Neuronal stem cell (in vitro differentiated cells): ENCODE measurements around the gene SMC5. TPM values are rescaled to one million over a fixed set of nuclear protein-coding genes. Genes with fewer than 3 reads are reported as not detected.

Source experiments
- DNase-seq: peaks from one replicate; pipeline ENCODE4 v3.0.0-alpha.2; 2013; ENCODE audit warnings: low spot score
- H2AFZ ChIP-seq: one replicate; pipeline ENCODE4 v1.6.1; 2013; ENCODE audit warnings: mild to moderate bottlenecking, low read length, inconsistent platforms
- H2AK5ac ChIP-seq: 2 replicates; pipeline ENCODE4 v1.6.1; 2013; ENCODE audit warnings: low read depth, mild to moderate bottlenecking, inconsistent platforms, low read length, moderate library complexity, mixed read lengths
- H2BK120ac ChIP-seq: 2 replicates; pipeline ENCODE4 v1.6.1; 2013; ENCODE audit warnings: low read depth, mild to moderate bottlenecking, inconsistent platforms, low read length, moderate library complexity, mixed read lengths
- H2BK12ac ChIP-seq: one replicate; pipeline ENCODE4 v1.6.1; 2013; ENCODE audit warnings: low read length, inconsistent platforms
- H2BK15ac ChIP-seq: 2 replicates; pipeline ENCODE4 v1.6.1; 2013; ENCODE audit warnings: mild to moderate bottlenecking, low read length, inconsistent platforms, mixed read lengths
- H2BK5ac ChIP-seq: one replicate; pipeline ENCODE4 v1.6.1; 2013; ENCODE audit warnings: inconsistent platforms, mild to moderate bottlenecking, low read length, moderate library complexity
- H3K14ac ChIP-seq: one replicate; pipeline ENCODE4 v1.6.1; 2013; ENCODE audit warnings: low read length, inconsistent platforms
- H3K18ac ChIP-seq: 2 replicates; pipeline ENCODE4 v1.6.1; 2013; ENCODE audit warnings: low read length, inconsistent platforms
- H3K23ac ChIP-seq: 2 replicates; pipeline ENCODE4 v1.6.1; 2013; ENCODE audit warnings: low read depth, mild to moderate bottlenecking, mixed read lengths, low read length, inconsistent platforms; ENCODE audit not compliant: poor library complexity
- H3K27ac ChIP-seq: replicated peaks from 3 replicates; pipeline ENCODE4 v1.5.1; 2013; ENCODE audit warnings: low read length, inconsistent platforms
- H3K27me3 ChIP-seq, 3 experiments: 2 replicates each; pipeline ENCODE4 v1.6.1; 2013; ENCODE audit warnings: low read length in 3 of 3, mild to moderate bottlenecking in 2 of 3, inconsistent platforms in 1 of 3, low read depth in 1 of 3, mixed read lengths in 1 of 3, moderate library complexity in 1 of 3; ENCODE audit not compliant: control insufficient read depth in 3 of 3, insufficient read depth in 3 of 3
- H3K36me3 ChIP-seq, 2 donors: replicated peaks in 1 of 2; 2 replicates each; pipeline ENCODE4 v1.6.1; 2013; ENCODE audit warnings: low read length in 2 of 2; ENCODE audit not compliant: control insufficient read depth in 2 of 2, insufficient read depth in 2 of 2
- H3K4ac ChIP-seq: 2 replicates; pipeline ENCODE4 v1.6.1; 2013; ENCODE audit warnings: inconsistent platforms, mild to moderate bottlenecking, low read length, moderate library complexity
- H3K4me1 ChIP-seq, 2 donors: 1 replicate in 1 of 2; 2 replicates in 1 of 2; pipeline ENCODE4 v1.6.1; 2013; ENCODE audit warnings: low read length in 2 of 2, low read depth in 1 of 2; ENCODE audit not compliant: control insufficient read depth in 2 of 2, insufficient read depth in 1 of 2
- H3K4me2 ChIP-seq: one replicate; pipeline ENCODE4 v1.6.1; 2013; ENCODE audit warnings: mild to moderate bottlenecking, low read length, inconsistent platforms; ENCODE audit not compliant: insufficient read depth, poor library complexity, severe bottlenecking
- H3K4me3 ChIP-seq, 2 donors: 2 replicates each; pipeline ENCODE4 v1.5.1; 2013; ENCODE audit warnings: low read length in 2 of 2, mild to moderate bottlenecking in 2 of 2, inconsistent platforms in 1 of 2, moderate library complexity in 1 of 2
- H3K79me1 ChIP-seq: one replicate; pipeline ENCODE4 v1.6.1; 2013; ENCODE audit warnings: low read depth, mild to moderate bottlenecking, inconsistent platforms, low read length, moderate library complexity
- H3K9ac ChIP-seq: one replicate; pipeline ENCODE4 v1.6.1; 2013; ENCODE audit warnings: mild to moderate bottlenecking, low read depth, low read length, inconsistent platforms; ENCODE audit not compliant: poor library complexity
- H3K9me3 ChIP-seq, 2 donors: replicated peaks in 1 of 2; 2 replicates each; pipeline versions ENCODE3 to v1.6.1; 2013; ENCODE audit warnings: low read length in 2 of 2, mild to moderate bottlenecking in 2 of 2, inconsistent platforms in 1 of 2, low read depth in 1 of 2, mixed read lengths in 1 of 2, moderate library complexity in 1 of 2; ENCODE audit not compliant: control insufficient read depth in 2 of 2, insufficient read depth in 1 of 2
- H4K8ac ChIP-seq: one replicate; pipeline ENCODE4 v1.6.1; 2013; ENCODE audit warnings: low read depth, mild to moderate bottlenecking, inconsistent platforms, low read length, moderate library complexity
- H4K91ac ChIP-seq: one replicate; pipeline ENCODE4 v1.6.1; 2013; ENCODE audit warnings: low read length, low read depth, mild to moderate bottlenecking, inconsistent platforms; ENCODE audit not compliant: poor library complexity
- WGBS, 2 donors: extraction: QIAGEN DNeasy Blood & Tissue Kit; methylation state at CpG; one replicate each; pipeline ENCODE4 v1.1.7; 2013; ENCODE audit warnings: missing lambda C conversion rate in 2 of 2, mixed read lengths in 1 of 2; ENCODE audit not compliant: insufficient read length in 2 of 2, insufficient replicate concordance in 1 of 2; ENCODE audit errors: extremely low coverage in 2 of 2; 5-methylcytosine and 5-hydroxymethylcytosine counted together
- small RNA-seq: library from polyadenylated mRNA; stranded (forward); fragments of <200 nt; extraction: miRNeasy Mini kit (QIAGEN cat#:217004); gene quantifications from one replicate; pipeline ENCODE3, GENCODE V24; 2013; ENCODE audit not compliant: insufficient read depth

Gene SMC5

DNA sequence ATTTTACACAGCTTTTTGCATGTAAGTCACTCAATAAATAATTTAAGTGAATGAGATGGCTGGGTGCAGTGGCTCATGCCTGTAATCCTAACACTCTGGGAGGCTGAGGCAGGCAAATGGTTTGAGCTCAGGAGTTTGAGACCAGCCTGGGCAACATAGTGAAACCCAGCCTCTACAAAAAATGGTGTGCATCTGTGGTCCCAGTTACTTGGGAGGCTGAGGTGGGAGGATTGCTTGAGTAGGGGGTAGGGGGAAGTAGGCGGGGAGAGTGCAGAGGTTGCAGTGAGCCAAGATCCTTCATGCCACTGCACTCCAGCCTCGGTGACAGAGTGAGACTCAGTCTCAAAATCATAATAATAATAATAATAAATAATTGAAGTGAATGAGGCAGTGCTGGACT, 145.5 kb downstream of the SMC5 start:
- no peak overlapping the region for H3K4me2 ChIP-seq
- no peak for DNase-seq
- no peak overlapping the region for H3K4me3 ChIP-seq
- H3K27ac ChIP-seq, result no peak overlapping the region
- no peak overlapping the region for H4K91ac ChIP-seq
- H3K4ac ChIP-seq, result no peak overlapping the region
- no peaks in the 10 kb centered on the region for H3K79me1 ChIP-seq
- H3K18ac ChIP-seq, result peak overlapping the region; percentile 28
- no peak overlapping the region for H2AK5ac ChIP-seq
- no peaks in the 10 kb centered on the region for H3K36me3 ChIP-seq
- H2BK5ac ChIP-seq, result no peak overlapping the region
- H3K27me3 ChIP-seq, result peaks cover 0 to 41% (median 0%) of the 10 kb centered on the region in 3 experiments
- no peak overlapping the region for H2AFZ ChIP-seq
- H3K14ac ChIP-seq, result no peak overlapping the region
- H3K9ac ChIP-seq, result no peak overlapping the region
- H3K9me3 ChIP-seq, result no peaks in the 10 kb centered on the region
- H3K4me1 ChIP-seq, result peaks cover 5 to 10% of the 10 kb centered on the region in 2 donors
- H2BK15ac ChIP-seq, result no peak overlapping the region
- no peak overlapping the region for H4K8ac ChIP-seq
- no peak overlapping the region for H2BK12ac ChIP-seq
- H2BK120ac ChIP-seq, result no peak overlapping the region
- no CpG with 5 or more reads among the region's 2 CpGs for WGBS, 2 donors
- H3K23ac ChIP-seq, result no peak overlapping the region

Small RNA genes within 50 kb of the gene (small RNA-seq; reads per million reads assigned to genes)
- gene RF00019, result not detected
